Measurements from ENCODE around the gene SPEF2. TPM values are rescaled to one million over a fixed set of nuclear protein-coding genes. Genes with fewer than 3 reads are reported as not detected.

The SPEF2 gene
- total and polyA plus RNA-seq, 9 of the 15 experiments (the other 6 are each of a cell fraction or from before 2014, with no cell fraction given) = 0.11 to 0.62 (median 0.20) TPM; not detected in 2

- Histone ChIP-seq H4K20me1 (replicated peaks; ENCODE audit: control insufficient read depth, insufficient read depth, low read length) (no peaks in the 10 kb centered on the region), H3K4me3 (no peak overlapping the region), H3K4me2 (ENCODE audit: insufficient read depth, low read length) (no peak overlapping the region), H2AFZ (ENCODE audit: low read depth, low read length) (no peak overlapping the region), H3K36me3 (ENCODE audit: control insufficient read depth, insufficient read depth, low read length) (no peaks in the 10 kb centered on the region), H3K9me3 (replicated peaks; ENCODE audit: control insufficient read depth, insufficient read depth, low read depth, low read length) (no peaks in the 10 kb centered on the region), H3K27ac (ENCODE audit: extremely low read depth, low read depth, low read length) (no peak overlapping the region), H3K4me1 (replicated peaks in 1 of 2; ENCODE audit: control insufficient read depth in 2 of 2, insufficient read depth in 2 of 2, low read length in 2 of 2) (no peaks in the 10 kb centered on the region), H3K27me3 (ENCODE audit: control insufficient read depth in 2 of 2, insufficient read depth in 2 of 2, low read length in 2 of 2) (no peaks in the 10 kb centered on the region), H3K9me1 (ENCODE audit: control insufficient read depth, insufficient read depth, low read length) (no peaks in the 10 kb centered on the region), H3K9ac (ENCODE audit: insufficient read depth in 1 of 2, low read depth in 2 of 2, low read length in 2 of 2) (no peak overlapping the region), H3K79me2 (ENCODE audit: control insufficient read depth, insufficient read depth, low read length) (no peaks in the 10 kb centered on the region)
- FAIRE-seq (no peak), DNase-seq (ENCODE audit: extremely low read depth in 1 of 4, low spot score in 3 of 4) (no peak), ATAC-seq (no peak)
- TF ChIP-seq HDAC8 (tag; IDR thresholded peaks at IDR 0.05) (no peak), JUN (IDR thresholded peaks at IDR 0.05; ENCODE audit: borderline replicate concordance, low read depth, low read length) (no peak), JUN (CRISPR knock-in tag; IDR thresholded peaks at IDR 0.05; ENCODE audit: borderline replicate concordance) (no peak), NFIX (CRISPR knock-in tag; IDR thresholded peaks at IDR 0.05; ENCODE audit: low read depth) (no peak), ZNF740 (CRISPR knock-in tag; IDR thresholded peaks at IDR 0.05) (no peak), ZNF740 (tag; IDR thresholded peaks at IDR 0.05) (no peak), ZBTB8A (IDR thresholded peaks at IDR 0.05; ENCODE audit: partially characterized antibody) (no peak), SUPT5H (IDR thresholded peaks at IDR 0.05) (no peak), HLTF (IDR thresholded peaks at IDR 0.05) (no peak), ZNF395 (CRISPR knock-in tag; IDR thresholded peaks at IDR 0.05) (no peak), CTCFL (IDR thresholded peaks at IDR 0.05; ENCODE audit: borderline replicate concordance, insufficient read depth, low read depth, low read length, poor library complexity, severe bottlenecking) (no peak), LCOR (CRISPR knock-in tag; IDR thresholded peaks at IDR 0.05) (no peak)
- POLR2A ChIA-PET = no interaction called here
- CTCF ChIA-PET (ENCODE audit: low intra/inter-chr PET ratio) = no interaction called here
- intact Hi-C loops (cut with micrococcal nuclease) = no loop called here
- in situ Hi-C loops (cut with MboI) = no loop called here
- no TSS peak for BruUV-seq (replicated peaks)
Observed at GRCh38 chr5:35736280-35736679, 118.6 kb downstream of the SPEF2 start.
